ENCODE results near the gene ABCB6. TPM values are rescaled to one million over a fixed set of nuclear protein-coding genes. Genes with fewer than 3 reads are reported as not detected.

Gene ABCB6
- total and polyA plus RNA-seq, 8 donors, result 8.2 to 47.8 (median 22.0) TPM

- Histone ChIP-seq H3K4me1 (peaks cover 25 to 47% (median 34%) of the 10 kb centered on the region in 4 donors), H3K4me3 (no peak overlapping the region), H3K36me3 (peaks cover 53 to 66% (median 61%) of the 10 kb centered on the region in 4 donors), H3K27me3 (no peaks in the 10 kb centered on the region), H3K27ac (no peak overlapping the region), H3K9me3 (no peaks in the 10 kb centered on the region)
- intact Hi-C loops (cut with DNase I; ENCODE audit: low total_unique reads), result loop anchor here (5.0 kb wide), 1 partner anchor 42 kb away; the partner anchor contains the start of gene SLC23A3
- DNase-seq, result no peak
- WGBS, 5 donors, result 87 to 94% (median 93%) methylated on average over 6 of the region's 6 CpGs
- TF ChIP-seq CTCF (IDR thresholded peaks at IDR 0.05), result no peak
- no peak for TF ChIP-seq EP300 (IDR thresholded peaks at IDR 0.05)
- TF ChIP-seq POLR2AphosphoS5 (IDR thresholded peaks at IDR 0.05), result no peak
- TF ChIP-seq POLR2A (IDR thresholded peaks at IDR 0.05), result no peak
These were observed 4.0 kb downstream of the ABCB6 start for GRCh38 chr2:219214786-219215185.

- WGBS, 5 donors, result 95 to 98% (median 96%) methylated on average over 15 of the region's 15 CpGs
- no peak for DNase-seq
- intact Hi-C loops (cut with DNase I; ENCODE audit: low total_unique reads), result no loop called here
- Histone ChIP-seq H3K36me3 (peaks cover 58 to 70% (median 65%) of the 10 kb centered on the region in 4 donors), H3K27me3 (no peaks in the 10 kb centered on the region), H3K4me1 (peaks cover 19 to 41% (median 29%) of the 10 kb centered on the region in 4 donors), H3K9me3 (no peaks in the 10 kb centered on the region), H3K27ac (no peak overlapping the region), H3K4me3 (no peak overlapping the region)
- TF ChIP-seq EP300 (IDR thresholded peaks at IDR 0.05), result no peak
- no peak for TF ChIP-seq CTCF (IDR thresholded peaks at IDR 0.05)
- TF ChIP-seq POLR2A (IDR thresholded peaks at IDR 0.05), result no peak
- no peak for TF ChIP-seq POLR2AphosphoS5 (IDR thresholded peaks at IDR 0.05)
These were observed 4.6 kb downstream of the ABCB6 start for GRCh38 chr2:219214141-219214540.

- H3K36me3 ChIP-seq, result peaks cover 63 to 75% (median 70%) of the 10 kb centered on the region in 4 donors
- H3K9me3 ChIP-seq, result no peaks in the 10 kb centered on the region
- TF ChIP-seq EP300 (IDR thresholded peaks at IDR 0.05), result no peak
- no peak for TF ChIP-seq CTCF (IDR thresholded peaks at IDR 0.05)
- TF ChIP-seq POLR2AphosphoS5 (IDR thresholded peaks at IDR 0.05), result no peak
- no peak for TF ChIP-seq POLR2A (IDR thresholded peaks at IDR 0.05)
- no peak for DNase-seq
- 90 to 96% (median 94%) methylated on average over 10 of the region's 10 CpGs for WGBS, 5 donors
- H3K4me3 ChIP-seq, result no peak overlapping the region
- H3K27me3 ChIP-seq, result no peaks in the 10 kb centered on the region
- intact Hi-C loops (cut with DNase I; ENCODE audit: low total_unique reads), result no loop called here
- peaks cover 16 to 41% (median 26%) of the 10 kb centered on the region in 4 donors for H3K4me1 ChIP-seq
- no peak overlapping the region for H3K27ac ChIP-seq
These were observed 5.2 kb downstream of the ABCB6 start for GRCh38 chr2:219213486-219214071.

GRCh38 chr2:219213026-219213415, 5.7 kb downstream of the ABCB6 start:
- H3K36me3 ChIP-seq, result peaks cover 64 to 81% (median 76%) of the 10 kb centered on the region in 4 donors
- DNase-seq, result no peak
- no peak overlapping the region for H3K4me3 ChIP-seq
- intact Hi-C loops (cut with DNase I; ENCODE audit: low total_unique reads), result no loop called here
- H3K27ac ChIP-seq, result no peak overlapping the region
- 75 to 89% (median 88%) methylated on average over 8 of the region's 8 CpGs for WGBS, 5 donors
- TF ChIP-seq POLR2A (IDR thresholded peaks at IDR 0.05) (no peak), EP300 (IDR thresholded peaks at IDR 0.05) (no peak), CTCF (IDR thresholded peaks at IDR 0.05) (no peak)
- peaks cover 13 to 41% (median 28%) of the 10 kb centered on the region in 4 donors for H3K4me1 ChIP-seq
- no peaks in the 10 kb centered on the region for H3K27me3 ChIP-seq
- no peaks in the 10 kb centered on the region for H3K9me3 ChIP-seq
